ENCODE measurements around the gene MLC1. TPM values are rescaled to one million over a fixed set of nuclear protein-coding genes. Genes with fewer than 3 reads are reported as not detected.

The MLC1 gene
- total RNA-seq (2.4 TPM), polyA plus RNA-seq (0.48 TPM)
- long read RNA-seq, donor 1, result 0 reads
- long read RNA-seq, donor 2, result 0 reads
- long read RNA-seq, donor 3, result 0 reads
- long read RNA-seq, donor 4, result 0 reads
- long read RNA-seq, donor 5, partial matches to known transcripts, result 0 of 3 reads
- long read RNA-seq, donor 5, other reads (novel, unspliced or antisense), result 0 of 3 reads
- long read RNA-seq, donor 6, result 0 reads
- long read RNA-seq, donor 7, result 0 reads
- long read RNA-seq, donor 8, result 0 reads
- long read RNA-seq, donor 9, result 0 reads
- long read RNA-seq, donor 10, result 0 reads

- Histone ChIP-seq H3K36me3 (ENCODE audit: control insufficient read depth in 2 of 2, insufficient read depth in 2 of 2, low read length in 1 of 2) (no peaks in the 10 kb centered on the region), H3K4me3 (ENCODE audit: low read length in 2 of 2) (peak within 1 kb of the TSS in 1 of 2 donors; percentile 16), H3K27me3 (ENCODE audit: control insufficient read depth in 2 of 2, insufficient read depth in 1 of 2, low read length in 1 of 2) (peaks cover 0 to 25% of the 10 kb centered on the region in 2 donors), H3K4me1 (ENCODE audit: control insufficient read depth in 2 of 2, insufficient read depth in 2 of 2, low read length in 2 of 2) (peaks cover 0 to 15% of the 10 kb centered on the region in 2 donors), H3K9me3 (ENCODE audit: control insufficient read depth in 2 of 2, insufficient read depth in 1 of 2, low read length in 1 of 2) (peaks cover 4 to 17% of the 10 kb centered on the region in 2 donors), H3K27ac (ENCODE audit: low read depth in 1 of 2, low read length in 1 of 2) (no peak within 1 kb of the TSS)
- WGBS, result 4% methylated on average over 29 of the region's 29 CpGs
- peak in 4 of 9 donors; percentile 15 to 53 (median 20) for DNase-seq (ENCODE audit: low read depth in 6 of 9, low spot score in 9 of 9)
Measured at GRCh38 chr22:50085211-50085972, at the start of gene MLC1. TSS of gene MLC1 (minus strand) at chr22:50085426. CDS start at chr22:50084902, 524 bp downstream.

- no peaks in the 10 kb centered on the region for H3K9me3 ChIP-seq (ENCODE audit: control insufficient read depth in 2 of 2, insufficient read depth in 1 of 2, low read length in 1 of 2)
- DNase-seq (ENCODE audit: low read depth in 6 of 9, low spot score in 9 of 9), result no peak
Measured at GRCh38 chr22:50134481-50134880, 49.3 kb upstream of the MLC1 start.

GRCh38 chr22:50131894-50132293 is 46.7 kb upstream of the MLC1 start:
- H3K27ac ChIP-seq (ENCODE audit: low read depth in 1 of 2, low read length in 1 of 2), result no peak overlapping the region
- no peaks in the 10 kb centered on the region for H3K9me3 ChIP-seq (ENCODE audit: control insufficient read depth in 2 of 2, insufficient read depth in 1 of 2, low read length in 1 of 2)
- no peak for DNase-seq (ENCODE audit: low read depth in 6 of 9, low spot score in 9 of 9)
- H3K27me3 ChIP-seq (ENCODE audit: control insufficient read depth in 2 of 2, insufficient read depth in 1 of 2, low read length in 1 of 2), result no peaks in the 10 kb centered on the region
- H3K4me1 ChIP-seq (ENCODE audit: control insufficient read depth in 2 of 2, insufficient read depth in 2 of 2, low read length in 2 of 2), result no peaks in the 10 kb centered on the region
- H3K4me3 ChIP-seq (ENCODE audit: low read length in 2 of 2), result no peak overlapping the region
- H3K36me3 ChIP-seq (ENCODE audit: control insufficient read depth in 2 of 2, insufficient read depth in 2 of 2, low read length in 1 of 2), result no peaks in the 10 kb centered on the region
- WGBS, result 83% methylated on average over 4 of the region's 4 CpGs

More at GRCh38 chr22:50134481-50134880, 49.3 kb upstream of the MLC1 start:
- no peaks in the 10 kb centered on the region for H3K36me3 ChIP-seq (ENCODE audit: control insufficient read depth in 2 of 2, insufficient read depth in 2 of 2, low read length in 1 of 2)
- no peaks in the 10 kb centered on the region for H3K27me3 ChIP-seq (ENCODE audit: control insufficient read depth in 2 of 2, insufficient read depth in 1 of 2, low read length in 1 of 2)
- H3K27ac ChIP-seq (ENCODE audit: low read depth in 1 of 2, low read length in 1 of 2), result no peak overlapping the region
- no peak overlapping the region for H3K4me3 ChIP-seq (ENCODE audit: low read length in 2 of 2)
- H3K4me1 ChIP-seq (ENCODE audit: control insufficient read depth in 2 of 2, insufficient read depth in 2 of 2, low read length in 2 of 2), result no peaks in the 10 kb centered on the region
- 92% methylated on average over 10 of the region's 10 CpGs for WGBS

DNA sequence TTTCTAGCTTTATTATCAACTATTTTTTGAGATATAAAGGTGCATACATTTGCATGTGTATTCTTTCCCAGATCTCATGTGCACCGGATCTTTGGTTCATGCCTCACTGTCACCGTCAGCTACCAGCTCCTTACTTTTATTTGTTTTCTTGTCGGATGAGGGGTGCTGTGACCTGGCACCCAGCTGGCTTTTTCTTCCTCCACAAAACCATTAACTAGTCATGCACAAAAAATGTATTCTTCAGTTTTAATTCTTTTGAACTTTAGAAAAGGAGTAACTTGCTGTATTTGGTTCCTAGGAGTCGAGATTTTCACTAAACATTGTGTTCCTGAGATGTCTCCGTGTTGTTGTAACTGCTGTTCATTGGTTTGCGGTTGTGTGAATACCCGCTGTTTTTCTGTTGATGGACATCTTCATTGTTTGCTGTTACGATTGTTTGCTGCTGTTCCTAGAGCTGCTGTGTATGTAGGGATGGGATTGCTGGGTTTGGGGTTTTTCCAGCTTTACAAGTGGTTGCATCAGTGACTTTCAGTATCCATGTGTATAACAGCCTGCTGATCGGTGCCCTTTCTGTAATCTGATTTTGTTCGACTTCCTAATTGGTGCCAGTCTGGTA is 44.0 kb upstream of the MLC1 start:
- H3K4me3 ChIP-seq (ENCODE audit: low read length in 2 of 2), result no peak overlapping the region
- H3K27me3 ChIP-seq (ENCODE audit: control insufficient read depth in 2 of 2, insufficient read depth in 1 of 2, low read length in 1 of 2), result no peaks in the 10 kb centered on the region
- H3K9me3 ChIP-seq (ENCODE audit: control insufficient read depth in 2 of 2, insufficient read depth in 1 of 2, low read length in 1 of 2), result peaks cover 0 to 9% of the 10 kb centered on the region in 2 donors
- no peak overlapping the region for H3K27ac ChIP-seq (ENCODE audit: low read depth in 1 of 2, low read length in 1 of 2)
- DNase-seq (ENCODE audit: low read depth in 6 of 9, low spot score in 9 of 9), result no peak
- H3K36me3 ChIP-seq (ENCODE audit: control insufficient read depth in 2 of 2, insufficient read depth in 2 of 2, low read length in 1 of 2), result no peaks in the 10 kb centered on the region
- 93% methylated on average over 10 of the region's 10 CpGs for WGBS
- H3K4me1 ChIP-seq (ENCODE audit: control insufficient read depth in 2 of 2, insufficient read depth in 2 of 2, low read length in 2 of 2), result no peaks in the 10 kb centered on the region

- no peak overlapping the region for H3K27ac ChIP-seq (ENCODE audit: low read depth in 1 of 2, low read length in 1 of 2)
- peaks cover 0 to 17% of the 10 kb centered on the region in 2 donors for H3K9me3 ChIP-seq (ENCODE audit: control insufficient read depth in 2 of 2, insufficient read depth in 1 of 2, low read length in 1 of 2)
- 93% methylated on average over 9 of the region's 9 CpGs for whole genome bisulfite sequencing
- H3K4me1 ChIP-seq (ENCODE audit: control insufficient read depth in 2 of 2, insufficient read depth in 2 of 2, low read length in 2 of 2), result no peaks in the 10 kb centered on the region
- H3K4me3 ChIP-seq (ENCODE audit: low read length in 2 of 2), result no peak overlapping the region
- H3K36me3 ChIP-seq (ENCODE audit: control insufficient read depth in 2 of 2, insufficient read depth in 2 of 2, low read length in 1 of 2), result no peaks in the 10 kb centered on the region
- no peaks in the 10 kb centered on the region for H3K27me3 ChIP-seq (ENCODE audit: control insufficient read depth in 2 of 2, insufficient read depth in 1 of 2, low read length in 1 of 2)
- no peak for DNase-seq (ENCODE audit: low read depth in 6 of 9, low spot score in 9 of 9)
Measured at GRCh38 chr22:50125029-50125428, 39.8 kb upstream of the MLC1 start.

GRCh38 chr22:50123119-50123518 is 37.9 kb upstream of the MLC1 start:
- Histone ChIP-seq H3K9me3 (ENCODE audit: control insufficient read depth in 2 of 2, insufficient read depth in 1 of 2, low read length in 1 of 2) (peaks cover 0 to 17% of the 10 kb centered on the region in 2 donors), H3K27ac (ENCODE audit: low read depth in 1 of 2, low read length in 1 of 2) (no peak overlapping the region), H3K36me3 (ENCODE audit: control insufficient read depth in 2 of 2, insufficient read depth in 2 of 2, low read length in 1 of 2) (no peaks in the 10 kb centered on the region), H3K27me3 (ENCODE audit: control insufficient read depth in 2 of 2, insufficient read depth in 1 of 2, low read length in 1 of 2) (peaks cover 0 to 2% of the 10 kb centered on the region in 2 donors), H3K4me1 (ENCODE audit: control insufficient read depth in 2 of 2, insufficient read depth in 2 of 2, low read length in 2 of 2) (no peaks in the 10 kb centered on the region), H3K4me3 (ENCODE audit: low read length in 2 of 2) (no peak overlapping the region)
- WGBS, result 85% methylated on average over 4 of the region's 4 CpGs
- no peak for DNase-seq (ENCODE audit: low read depth in 6 of 9, low spot score in 9 of 9)

GRCh38 chr22:50121202-50121740 is 36.0 kb upstream of the MLC1 start:
- no peak for DNase-seq (ENCODE audit: low read depth in 6 of 9, low spot score in 9 of 9)
- WGBS, result 87% methylated on average over 11 of the region's 11 CpGs
- no peaks in the 10 kb centered on the region for H3K4me1 ChIP-seq (ENCODE audit: control insufficient read depth in 2 of 2, insufficient read depth in 2 of 2, low read length in 2 of 2)
- H3K27ac ChIP-seq (ENCODE audit: low read depth in 1 of 2, low read length in 1 of 2), result no peak overlapping the region
- H3K9me3 ChIP-seq (ENCODE audit: control insufficient read depth in 2 of 2, insufficient read depth in 1 of 2, low read length in 1 of 2), result peaks cover 0 to 17% of the 10 kb centered on the region in 2 donors
- peaks cover 0 to 2% of the 10 kb centered on the region in 2 donors for H3K27me3 ChIP-seq (ENCODE audit: control insufficient read depth in 2 of 2, insufficient read depth in 1 of 2, low read length in 1 of 2)
- H3K36me3 ChIP-seq (ENCODE audit: control insufficient read depth in 2 of 2, insufficient read depth in 2 of 2, low read length in 1 of 2), result no peaks in the 10 kb centered on the region
- no peak overlapping the region for H3K4me3 ChIP-seq (ENCODE audit: low read length in 2 of 2)

DNA sequence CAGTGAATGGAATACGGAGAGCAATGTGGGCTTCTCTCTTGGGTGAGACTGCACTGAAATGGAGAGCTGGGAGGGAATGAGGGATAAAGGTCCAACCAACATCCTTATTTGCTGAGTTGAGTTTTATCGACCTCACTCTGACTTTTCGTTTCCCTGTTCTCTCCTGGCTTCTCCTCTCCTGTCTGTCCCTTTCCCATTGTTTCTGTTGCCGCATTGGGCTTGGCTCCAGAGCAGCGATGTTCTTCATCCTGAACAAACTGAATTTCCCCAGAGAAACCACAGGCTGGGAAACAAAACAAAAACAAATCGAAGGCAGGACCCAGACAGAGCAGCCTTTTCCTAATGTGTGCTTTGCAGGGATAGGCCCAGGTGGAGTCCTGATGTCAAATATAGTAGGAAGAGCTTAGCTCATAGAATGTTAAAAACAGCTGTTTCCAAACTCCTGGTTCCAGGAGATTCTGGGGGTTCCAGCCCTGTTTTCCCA is 34.6 kb upstream of the MLC1 start:
- Histone ChIP-seq H3K27me3 (ENCODE audit: control insufficient read depth in 2 of 2, insufficient read depth in 1 of 2, low read length in 1 of 2) (peaks cover 0 to 2% of the 10 kb centered on the region in 2 donors), H3K9me3 (ENCODE audit: control insufficient read depth in 2 of 2, insufficient read depth in 1 of 2, low read length in 1 of 2) (peaks cover 0 to 12% of the 10 kb centered on the region in 2 donors), H3K4me3 (ENCODE audit: low read length in 2 of 2) (no peak overlapping the region), H3K27ac (ENCODE audit: low read depth in 1 of 2, low read length in 1 of 2) (no peak overlapping the region), H3K36me3 (ENCODE audit: control insufficient read depth in 2 of 2, insufficient read depth in 2 of 2, low read length in 1 of 2) (no peaks in the 10 kb centered on the region), H3K4me1 (ENCODE audit: control insufficient read depth in 2 of 2, insufficient read depth in 2 of 2, low read length in 2 of 2) (no peaks in the 10 kb centered on the region)
- no peak for DNase-seq (ENCODE audit: low read depth in 6 of 9, low spot score in 9 of 9)
- WGBS, result 78% methylated on average over 6 of the region's 6 CpGs

Data from thymus (tissue), 14 donors.